HG03354 (cell line): Measurements from ENCODE around the gene AK9.
"Not testable (repeated sequence)": the region's sequence is repeated elsewhere in the genome, so short reads cannot be mapped to it uniquely, and the experiment has no call there.

Experiments used
- ATAC-seq: cut with Tn5 transposase; IDR thresholded peaks from one replicate; pipeline ENCODE4 v1.9.1; 2021; ENCODE audit warnings: mild to moderate bottlenecking; ENCODE audit not compliant: unreplicated experiment, poor library complexity, severe bottlenecking

Gene AK9

GRCh38 chr6:109632405-109632804, 58.6 kb downstream of the AK9 start:
- ATAC-seq, result no peak

GRCh38 chr6:109631403-109631802, 59.6 kb downstream of the AK9 start:
- ATAC-seq, result no peak

GRCh38 chr6:109628158-109629000, 62.6 kb downstream of the AK9 start:
- no peak for ATAC-seq

- ATAC-seq, result no peak
These were observed 64.7 kb downstream of the AK9 start for GRCh38 chr6:109626311-109626710.

GRCh38 chr6:109625199-109625598, 65.8 kb downstream of the AK9 start:
- no peak for ATAC-seq

- ATAC-seq, result no peak
These were observed 67.7 kb downstream of the AK9 start for GRCh38 chr6:109623288-109623687.

- ATAC-seq, result no peak
These were observed 78.7 kb downstream of the AK9 start for GRCh38 chr6:109612268-109612667.

- no peak for ATAC-seq
These were observed 79.5 kb downstream of the AK9 start for GRCh38 chr6:109611502-109611901.

- no peak for ATAC-seq
These were observed 80.4 kb downstream of the AK9 start for GRCh38 chr6:109610590-109610989.

- ATAC-seq, result no peak
These were observed 81.3 kb downstream of the AK9 start for GRCh38 chr6:109609737-109610136.

GRCh38 chr6:109606359-109606758, 84.6 kb downstream of the AK9 start:
- no peak for ATAC-seq

GRCh38 chr6:109595998-109596397, 95.0 kb downstream of the AK9 start:
- no peak for ATAC-seq

GRCh38 chr6:109580519-109580918, 110.5 kb downstream of the AK9 start:
- no peak for ATAC-seq

GRCh38 chr6:109579361-109579760, 111.6 kb downstream of the AK9 start:
- ATAC-seq, result peak; percentile 74

GRCh38 chr6:109569901-109570300, 121.1 kb downstream of the AK9 start:
- ATAC-seq, result not testable (repeated sequence)

- ATAC-seq, result no peak
These were observed 129.2 kb downstream of the AK9 start for GRCh38 chr6:109561844-109562243.

- ATAC-seq, result no peak
These were observed 159.6 kb downstream of the AK9 start for GRCh38 chr6:109531446-109531845.

- ATAC-seq, result no peak
These were observed 163.0 kb downstream of the AK9 start for GRCh38 chr6:109527989-109528388.

- no peak for ATAC-seq
These were observed 163.9 kb downstream of the AK9 start for GRCh38 chr6:109526905-109527628.

GRCh38 chr6:109524129-109524528, 166.9 kb downstream of the AK9 start:
- no peak for ATAC-seq

- no peak for ATAC-seq
These were observed 167.5 kb downstream of the AK9 start for GRCh38 chr6:109523478-109523877.
